Sigmoid colon (tissue), 7 donors: ENCODE results near the gene LRRC8D. TPM values are rescaled to one million over a fixed set of nuclear protein-coding genes. Genes with fewer than 3 reads are reported as not detected.

Source experiments
- DNase-seq: peaks from one replicate; pipeline ENCODE4 v3.0.0-alpha.2; 2019
- H3K27ac ChIP-seq, 4 donors: fragments of 200-600 bp; sonication (generic); one replicate each; pipeline ENCODE4 v1.5.1; 2016 to 2019; ENCODE audit warnings: mild to moderate bottlenecking in 1 of 4
- H3K27me3 ChIP-seq, 3 donors: fragments of 200-600 bp; sonication (generic); one replicate each; pipeline ENCODE4 v1.5.1; 2019; ENCODE audit warnings: mild to moderate bottlenecking in 1 of 3
- H3K36me3 ChIP-seq, 4 donors: fragments of 200-600 bp; sonication (generic); one replicate each; pipeline ENCODE4 v1.5.1; 2016 to 2019
- H3K4me1 ChIP-seq, 4 donors: fragments of 200-600 bp; sonication (generic); one replicate each; pipeline ENCODE4 v1.5.1; 2017 to 2019
- H3K4me3 ChIP-seq, 4 donors: fragments of 200-600 bp; sonication (generic); one replicate each; pipeline ENCODE4 v1.5.1; 2017 to 2019; ENCODE audit warnings: mild to moderate bottlenecking in 2 of 4, moderate library complexity in 1 of 4
- H3K9me3 ChIP-seq, 4 donors: fragments of 200-600 bp in 3 of 4; sonication (generic) in 3 of 4; one replicate each; pipeline versions ENCODE4 v1.5.1 to v1.6.1; 2013 to 2019
- EP300 ChIP-seq, 4 donors: sonication (generic); formaldehyde crosslinking; IDR thresholded peaks; one replicate each; pipeline ENCODE4 v1.6.1; 2017; ENCODE audit warnings: antibody characterized with exemption in 4 of 4
- POLR2A ChIP-seq, 2 donors: fragments of 450-650 bp; IDR thresholded peaks; one replicate each; pipeline ENCODE4 v1.6.1; 2016; ENCODE audit warnings: antibody characterized with exemption in 2 of 2, mild to moderate bottlenecking in 2 of 2, moderate library complexity in 2 of 2
- POLR2AphosphoS5 ChIP-seq, 4 donors: sonication (generic); formaldehyde crosslinking; IDR thresholded peaks; one replicate each; pipeline ENCODE4 v1.6.1; 2017; ENCODE audit warnings: antibody characterized with exemption in 4 of 4
- WGBS, 2 donors: extraction: QIAGEN DNeasy Blood & Tissue Kit; methylation state at CpG; one replicate each; pipeline ENCODE4 v1.1.7; 2013; 5-methylcytosine and 5-hydroxymethylcytosine counted together
- intact Hi-C: fragments of 100-400 bp; cut with DNase I; formaldehyde crosslinking; loops from one replicate; pipeline ENCODE4 v1.15.1; 2023
- polyA plus RNA-seq, 3 donors: library from polyadenylated mRNA; stranded (reverse); fragments of 200-250 nt; gene quantifications; one replicate each; pipeline ENCODE4 v1.2.3, GENCODE V29; 2013
- total RNA-seq, 4 donors: library from RNA; depleted of rRNA; stranded (reverse); fragments of >200 nt; gene quantifications; one replicate each; pipeline ENCODE4 v1.1.0, GENCODE V29; 2016
- TF ChIP-seq, protein P1 (sequence below), 4 experiments: fragments of 450-650 bp in 3 of 4; fragments of 200-600 bp in 1 of 4; IDR thresholded peaks; one replicate each; pipeline ENCODE4 v1.5.1; 2016 to 2019; ENCODE audit warnings: antibody characterized with exemption in 4 of 4, mild to moderate bottlenecking in 3 of 4, moderate library complexity in 2 of 4
- donor health status: healthy with polysubstance abuse.
- donor health status: Bipolar disorder and iron deficiency.
- donor health status: healthy.

Gene LRRC8D
- total and polyA plus RNA-seq, 7 donors, result 6.0 to 21.2 (median 9.3) TPM

DNA sequence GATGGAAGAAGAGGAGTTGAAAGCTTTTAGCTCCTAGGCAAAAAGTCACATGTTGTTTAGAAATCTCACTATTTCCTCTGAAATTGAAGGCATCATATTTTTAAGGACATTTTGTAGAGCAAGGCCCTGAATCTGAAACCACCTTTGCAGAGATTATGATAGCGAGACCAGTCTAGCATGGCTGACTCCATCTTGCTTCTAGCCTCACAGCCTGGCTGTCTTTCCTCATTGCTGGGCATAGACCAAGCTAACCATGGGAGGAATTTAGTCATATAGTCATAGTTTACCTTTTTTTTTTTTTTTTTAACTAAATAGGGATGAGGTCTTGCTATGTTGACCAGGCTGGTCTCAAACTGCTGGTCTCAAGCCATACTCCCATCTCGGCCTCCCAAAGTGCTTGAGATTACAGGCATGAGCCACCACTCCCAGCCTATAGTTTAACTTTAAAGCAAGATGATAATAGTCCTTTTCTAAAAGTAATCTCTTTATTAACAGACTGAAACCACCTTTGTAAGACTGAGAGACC, 131.8 kb downstream of the LRRC8D start:
- H3K36me3 ChIP-seq, result no peaks in the 10 kb centered on the region
- H3K4me1 ChIP-seq, result peaks cover 0 to 4% (median 0%) of the 10 kb centered on the region in 4 donors
- DNase-seq, result no peak
- no peak for TF ChIP-seq POLR2A (IDR thresholded peaks at IDR 0.05)
- no peak for TF ChIP-seq EP300 (IDR thresholded peaks at IDR 0.05)
- TF ChIP-seq, protein P1, sequence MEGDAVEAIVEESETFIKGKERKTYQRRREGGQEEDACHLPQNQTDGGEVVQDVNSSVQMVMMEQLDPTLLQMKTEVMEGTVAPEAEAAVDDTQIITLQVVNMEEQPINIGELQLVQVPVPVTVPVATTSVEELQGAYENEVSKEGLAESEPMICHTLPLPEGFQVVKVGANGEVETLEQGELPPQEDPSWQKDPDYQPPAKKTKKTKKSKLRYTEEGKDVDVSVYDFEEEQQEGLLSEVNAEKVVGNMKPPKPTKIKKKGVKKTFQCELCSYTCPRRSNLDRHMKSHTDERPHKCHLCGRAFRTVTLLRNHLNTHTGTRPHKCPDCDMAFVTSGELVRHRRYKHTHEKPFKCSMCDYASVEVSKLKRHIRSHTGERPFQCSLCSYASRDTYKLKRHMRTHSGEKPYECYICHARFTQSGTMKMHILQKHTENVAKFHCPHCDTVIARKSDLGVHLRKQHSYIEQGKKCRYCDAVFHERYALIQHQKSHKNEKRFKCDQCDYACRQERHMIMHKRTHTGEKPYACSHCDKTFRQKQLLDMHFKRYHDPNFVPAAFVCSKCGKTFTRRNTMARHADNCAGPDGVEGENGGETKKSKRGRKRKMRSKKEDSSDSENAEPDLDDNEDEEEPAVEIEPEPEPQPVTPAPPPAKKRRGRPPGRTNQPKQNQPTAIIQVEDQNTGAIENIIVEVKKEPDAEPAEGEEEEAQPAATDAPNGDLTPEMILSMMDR (IDR thresholded peaks at IDR 0.05), result no peak
- no peak for TF ChIP-seq POLR2AphosphoS5 (IDR thresholded peaks at IDR 0.05)
- no peak overlapping the region for H3K27ac ChIP-seq
- no peak overlapping the region for H3K4me3 ChIP-seq
- intact Hi-C loops, result no loop called here
- no peaks in the 10 kb centered on the region for H3K9me3 ChIP-seq
- H3K27me3 ChIP-seq, result no peaks in the 10 kb centered on the region
- 89 to 97% methylated on average over 2 of the region's 2 CpGs for WGBS, 2 donors

- Histone ChIP-seq H3K9me3 (no peaks in the 10 kb centered on the region), H3K36me3 (no peaks in the 10 kb centered on the region), H3K27ac (no peak overlapping the region), H3K27me3 (no peaks in the 10 kb centered on the region), H3K4me1 (peaks cover 0 to 4% (median 0%) of the 10 kb centered on the region in 4 donors), H3K4me3 (no peak overlapping the region)
- intact Hi-C loops, result no loop called here
- TF ChIP-seq, protein P1 (IDR thresholded peaks at IDR 0.05), result no peak
- no peak for TF ChIP-seq POLR2A (IDR thresholded peaks at IDR 0.05)
- TF ChIP-seq EP300 (IDR thresholded peaks at IDR 0.05), result no peak
- TF ChIP-seq POLR2AphosphoS5 (IDR thresholded peaks at IDR 0.05), result no peak
- WGBS, 2 donors, result 11 to 40% methylated on average over 1 of the region's 1 CpG
- no peak for DNase-seq
These were observed 132.3 kb downstream of the LRRC8D start for GRCh38 chr1:89953131-89953626.

DNA sequence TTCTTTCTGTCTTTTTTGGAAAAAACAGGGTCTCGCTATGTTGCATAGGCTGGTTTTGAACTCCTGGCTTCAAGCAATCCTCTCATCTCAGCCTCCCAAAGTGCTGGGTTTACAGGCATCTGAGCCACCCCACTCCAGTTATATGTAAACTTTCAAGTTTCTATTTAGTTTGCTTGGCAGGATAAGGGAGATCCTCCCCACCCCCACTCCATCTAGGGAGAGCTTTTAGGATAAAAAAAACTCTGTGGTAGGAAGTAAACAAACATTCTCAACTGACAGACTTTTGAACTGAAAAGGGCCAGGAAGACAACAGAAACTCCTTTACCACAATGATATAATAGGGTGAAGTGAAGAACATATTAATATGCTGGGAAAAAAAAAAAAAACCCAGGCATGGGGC, 133.1 kb downstream of the LRRC8D start:
- H3K4me1 ChIP-seq, result peaks cover 0 to 4% (median 0%) of the 10 kb centered on the region in 4 donors
- H3K27me3 ChIP-seq, result no peaks in the 10 kb centered on the region
- no peak for DNase-seq
- H3K36me3 ChIP-seq, result no peaks in the 10 kb centered on the region
- H3K27ac ChIP-seq, result no peak overlapping the region
- no peaks in the 10 kb centered on the region for H3K9me3 ChIP-seq
- H3K4me3 ChIP-seq, result no peak overlapping the region
- WGBS, 2 donors, result 96 to 97% methylated on average over 1 of the region's 1 CpG
- TF ChIP-seq, protein P1 (IDR thresholded peaks at IDR 0.05), result no peak
- no peak for TF ChIP-seq POLR2AphosphoS5 (IDR thresholded peaks at IDR 0.05)
- no peak for TF ChIP-seq EP300 (IDR thresholded peaks at IDR 0.05)
- TF ChIP-seq POLR2A (IDR thresholded peaks at IDR 0.05), result no peak
- intact Hi-C loops, result no loop called here

GRCh38 chr1:89954401-89954800, 133.6 kb downstream of the LRRC8D start:
- H3K4me1 ChIP-seq, result peaks cover 0 to 4% (median 0%) of the 10 kb centered on the region in 4 donors
- no peak for DNase-seq
- intact Hi-C loops, result no loop called here
- no peak overlapping the region for H3K4me3 ChIP-seq
- TF ChIP-seq POLR2AphosphoS5 (IDR thresholded peaks at IDR 0.05) (no peak), EP300 (IDR thresholded peaks at IDR 0.05) (no peak), POLR2A (IDR thresholded peaks at IDR 0.05) (no peak)
- TF ChIP-seq, protein P1 (IDR thresholded peaks at IDR 0.05), result no peak
- no peak overlapping the region for H3K27ac ChIP-seq
- no peaks in the 10 kb centered on the region for H3K9me3 ChIP-seq
- 98 to 99% methylated on average over 1 of the region's 1 CpG for WGBS, 2 donors
- H3K36me3 ChIP-seq, result no peaks in the 10 kb centered on the region
- no peaks in the 10 kb centered on the region for H3K27me3 ChIP-seq
